Lower leg skin (tissue), 4 donors: ENCODE measurements around the gene TMPRSS13. TPM values are rescaled to one million over a fixed set of nuclear protein-coding genes. Genes with fewer than 3 reads are reported as not detected.

Experiments
- DNase-seq, 2 donors: peaks; one replicate each; pipeline ENCODE4 v3.0.0-alpha.2; 2019; ENCODE audit warnings: low spot score in 2 of 2
- H3K4me3 ChIP-seq: fragments of 200-600 bp; sonication (generic); 2 replicates; pipeline ENCODE4 v1.5.1; 2017; ENCODE audit warnings: mild to moderate bottlenecking, low read depth; ENCODE audit not compliant: poor library complexity, severe bottlenecking
- CTCF ChIP-seq, 3 donors: fragments of 450-650 bp; IDR thresholded peaks; one replicate each; pipeline ENCODE4 v1.5.1; 2016; ENCODE audit warnings: antibody characterized with exemption in 3 of 3, mild to moderate bottlenecking in 3 of 3, moderate library complexity in 2 of 3
- POLR2A ChIP-seq, 2 donors: fragments of 450-650 bp; IDR thresholded peaks; one replicate each; pipeline ENCODE4 v1.6.1; 2016 to 2017; ENCODE audit warnings: antibody characterized with exemption in 2 of 2, mild to moderate bottlenecking in 1 of 2, moderate library complexity in 1 of 2
- WGBS, 2 donors: methylation state at CpG; one replicate each; pipeline ENCODE4 v1.1.5; 2018; 5-methylcytosine and 5-hydroxymethylcytosine counted together
- intact Hi-C: fragments of 100-400 bp; cut with DNase I; formaldehyde crosslinking; loops from one replicate; pipeline ENCODE4 v1.15.0; 2023; ENCODE audit warnings: low total_unique reads
- total RNA-seq, 4 donors: library from RNA; depleted of rRNA; stranded (reverse); fragments of >200 nt; gene quantifications; one replicate each; pipeline ENCODE4 v1.1.0, GENCODE V29; 2016

Gene TMPRSS13
- total RNA-seq, 4 donors from 2014 or later, result 100 to 171 (median 127) TPM

DNA sequence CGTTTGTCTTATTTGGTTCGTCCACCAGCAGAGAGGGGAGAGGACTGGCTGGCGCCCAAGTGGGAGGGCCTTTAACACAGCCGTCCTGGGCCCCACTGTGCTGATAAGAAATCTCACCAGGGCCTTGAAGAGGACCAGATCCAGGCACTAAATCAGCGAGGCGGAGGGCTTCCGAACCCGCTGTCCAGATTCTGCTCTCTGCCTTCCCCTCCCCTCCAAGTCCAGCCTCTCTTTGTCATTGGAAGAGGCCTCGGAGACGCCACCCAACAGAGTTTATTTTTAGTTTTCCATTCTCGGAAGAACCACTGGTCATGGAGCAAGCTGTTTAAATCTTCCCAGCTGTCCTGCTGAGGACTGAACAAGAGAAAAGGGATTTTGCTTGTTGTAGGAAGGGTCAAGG, 43.4 kb downstream of the TMPRSS13 start:
- peak in 1 of 2 donors; percentile 80 for DNase-seq
- no peak for TF ChIP-seq CTCF (IDR thresholded peaks at IDR 0.05)
- no peak for TF ChIP-seq POLR2A (IDR thresholded peaks at IDR 0.05)
- intact Hi-C loops, result no loop called here
- no peak overlapping the region for H3K4me3 ChIP-seq
- WGBS, 2 donors, result 49 to 65% methylated on average over 11 of the region's 11 CpGs

DNA sequence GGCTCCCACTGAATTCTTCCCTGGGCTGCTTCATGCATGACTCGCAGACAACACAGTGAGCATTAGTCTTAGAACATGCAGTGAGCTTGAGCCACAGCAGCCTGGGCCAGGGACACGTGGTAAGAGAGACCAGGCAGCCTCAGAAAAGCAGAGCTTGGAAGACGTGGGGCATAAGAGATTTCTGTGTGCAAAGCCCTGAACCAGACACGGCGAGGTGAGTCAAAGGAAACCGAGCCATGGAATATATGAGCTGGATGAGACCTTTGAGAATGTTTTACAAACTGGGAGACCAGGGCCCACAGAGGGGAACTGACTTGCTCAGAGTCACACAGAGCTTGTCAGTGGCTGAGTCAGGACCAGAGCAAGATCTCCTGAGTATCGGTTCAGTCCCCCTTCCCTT, 44.2 kb downstream of the TMPRSS13 start:
- WGBS, 2 donors, result 85% methylated on average over 7 of the region's 7 CpGs
- no peak for TF ChIP-seq CTCF (IDR thresholded peaks at IDR 0.05)
- no peak for TF ChIP-seq POLR2A (IDR thresholded peaks at IDR 0.05)
- H3K4me3 ChIP-seq, result no peak overlapping the region
- DNase-seq, result no peak
- intact Hi-C loops, result no loop called here

GRCh38 chr11:117883063-117883462, 46.1 kb downstream of the TMPRSS13 start:
- peak in 1 of 2 donors; percentile 20 for DNase-seq
- intact Hi-C loops, result no loop called here
- H3K4me3 ChIP-seq, result no peak overlapping the region
- no peak for TF ChIP-seq POLR2A (IDR thresholded peaks at IDR 0.05)
- TF ChIP-seq CTCF (IDR thresholded peaks at IDR 0.05), result no peak
- 73 to 78% methylated on average over 3 of the region's 3 CpGs for WGBS, 2 donors

DNA sequence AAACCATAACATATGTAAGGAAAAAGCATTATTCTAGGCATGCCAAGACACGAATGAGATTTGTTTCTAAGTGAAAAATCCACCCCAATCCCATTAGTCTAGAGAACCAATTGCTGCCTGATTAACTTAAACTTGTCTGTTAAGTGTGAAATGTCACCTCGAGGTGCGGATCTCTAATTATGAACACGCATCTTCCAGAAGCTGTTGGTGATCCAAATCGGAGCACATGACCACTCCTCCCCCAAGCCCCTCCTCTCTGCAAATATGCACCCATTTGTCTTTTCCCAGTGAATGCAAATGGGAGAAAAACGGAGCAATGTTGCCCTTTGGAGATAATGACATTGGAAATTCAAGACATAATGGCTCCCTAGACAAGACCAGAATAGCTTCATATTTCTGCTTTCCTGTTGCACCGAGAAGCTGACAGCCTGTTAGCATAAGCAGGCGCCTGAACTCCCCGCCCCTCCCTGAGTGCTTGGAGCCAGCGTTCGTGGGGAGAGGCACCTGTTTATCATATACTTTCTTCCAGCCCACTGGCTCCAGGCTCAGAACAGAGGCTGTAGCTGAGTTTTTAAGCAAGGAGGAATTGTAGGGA, 46.8 kb downstream of the TMPRSS13 start:
- intact Hi-C loops, result no loop called here
- DNase-seq, result peak in 1 of 2 donors; percentile 72
- no peak for TF ChIP-seq CTCF (IDR thresholded peaks at IDR 0.05)
- no peak for TF ChIP-seq POLR2A (IDR thresholded peaks at IDR 0.05)
- H3K4me3 ChIP-seq, result no peak overlapping the region
- whole genome bisulfite sequencing, 2 donors, result 18 to 24% methylated on average over 11 of the region's 11 CpGs

GRCh38 chr11:117881217-117881616, 48.0 kb downstream of the TMPRSS13 start:
- TF ChIP-seq CTCF (IDR thresholded peaks at IDR 0.05) (no peak), POLR2A (IDR thresholded peaks at IDR 0.05) (no peak)
- intact Hi-C loops, result no loop called here
- no peak overlapping the region for H3K4me3 ChIP-seq
- 82 to 90% methylated on average over 5 of the region's 5 CpGs for WGBS, 2 donors
- peak in 1 of 2 donors; percentile 18 for DNase-seq
